GM23248 (cell line): ENCODE measurements around the gene RPL36A. TPM values are rescaled to one million over a fixed set of nuclear protein-coding genes. Genes with fewer than 3 reads are reported as not detected.
A peak's percentile ranks its signal among the peaks of the same experiment; 100 is the strongest.

Experiments used
- DNase-seq: peaks from one replicate; pipeline ENCODE4 v3.0.0-alpha.2; 2015
- H2AFZ ChIP-seq: fragments of 200-600 bp; sonication (generic); 2 replicates; pipeline ENCODE4 v1.6.1; 2016; ENCODE audit warnings: antibody characterized with exemption
- H3F3A ChIP-seq: fragments of 200-600 bp; sonication (generic); 2 replicates; pipeline ENCODE4 v1.6.1; 2016; ENCODE audit warnings: mild to moderate bottlenecking, antibody characterized with exemption, mixed run types; ENCODE audit not compliant: insufficient read depth
- H3K27ac ChIP-seq: fragments of 200-600 bp; sonication (generic); 2 replicates; pipeline ENCODE4 v1.5.1; 2016; ENCODE audit warnings: mild to moderate bottlenecking
- H3K27me3 ChIP-seq: fragments of 200-600 bp; sonication (generic); replicated peaks from 2 replicates; pipeline ENCODE4 v1.6.1; 2016; ENCODE audit warnings: mild to moderate bottlenecking; ENCODE audit not compliant: insufficient read depth
- H3K36me3 ChIP-seq: fragments of 200-600 bp; sonication (generic); 2 replicates; pipeline ENCODE4 v1.6.1; 2016; ENCODE audit warnings: low read depth, mild to moderate bottlenecking
- H3K4me1 ChIP-seq: fragments of 200-600 bp; sonication (generic); 2 replicates; pipeline ENCODE4 v1.6.1; 2016; ENCODE audit warnings: mild to moderate bottlenecking; ENCODE audit not compliant: insufficient read depth
- H3K4me2 ChIP-seq: fragments of 200-600 bp; sonication (generic); one replicate; pipeline ENCODE4 v1.6.1; 2016; ENCODE audit warnings: mild to moderate bottlenecking; ENCODE audit not compliant: unreplicated experiment
- H3K4me3 ChIP-seq: fragments of 200-600 bp; sonication (generic); 2 replicates; pipeline ENCODE4 v1.5.1; 2016; ENCODE audit warnings: mild to moderate bottlenecking
- H3K79me2 ChIP-seq: fragments of 200-600 bp; sonication (generic); 2 replicates; pipeline ENCODE4 v1.6.1; 2016; ENCODE audit warnings: mild to moderate bottlenecking; ENCODE audit not compliant: insufficient read depth
- H3K9ac ChIP-seq: fragments of 200-600 bp; sonication (generic); 2 replicates; pipeline ENCODE4 v1.6.1; 2016; ENCODE audit warnings: mild to moderate bottlenecking
- H3K9me2 ChIP-seq: fragments of 200-600 bp; sonication (generic); 2 replicates; pipeline ENCODE4 v1.6.1; 2016; ENCODE audit warnings: mixed run types, mild to moderate bottlenecking, moderate library complexity; ENCODE audit not compliant: insufficient read depth
- H3K9me3 ChIP-seq: fragments of 200-600 bp; sonication (generic); one replicate; pipeline ENCODE4 v1.6.1; 2017; ENCODE audit warnings: low read depth
- H4K20me1 ChIP-seq: fragments of 200-600 bp; sonication (generic); 2 replicates; pipeline ENCODE4 v1.6.0; 2016; ENCODE audit not compliant: insufficient read depth
- EZH2 ChIP-seq: fragments of 200-600 bp; sonication (generic); IDR thresholded peaks from 2 replicates; pipeline ENCODE4 v1.6.1; 2018; ENCODE audit warnings: antibody characterized with exemption, mild to moderate bottlenecking; ENCODE audit not compliant: insufficient read depth, poor library complexity, severe bottlenecking
- EZH2phosphoT487 ChIP-seq: fragments of 200-600 bp; sonication (generic); IDR thresholded peaks from 2 replicates; pipeline ENCODE4 v1.6.1; 2018; ENCODE audit warnings: antibody characterized with exemption, moderate library complexity, mild to moderate bottlenecking, low read depth; ENCODE audit not compliant: insufficient read depth
- WGBS, 2 experiments: methylation state at CpG; one replicate each; pipeline ENCODE4 v1.1.6; 2015 to 2017; ENCODE audit warnings: low lambda C conversion rate in 2 of 2, low coverage in 1 of 2; ENCODE audit errors: missing lambda C conversion rate in 2 of 2; 5-methylcytosine and 5-hydroxymethylcytosine counted together
- in situ Hi-C: fragments of 300-500 bp; cut with MboI; formaldehyde crosslinking; loops from 2 replicates; pipeline ENCODE4 v1.15.0; 2020
- polyA plus RNA-seq: library from polyadenylated mRNA; unstranded; fragments of >200 nt; fragmentation: Nextera tagmentation; extraction: Ambion mirVana; gene quantifications from 2 replicates; pipeline ENCODE4 v1.2.1, GENCODE V29; 2016
- total RNA-seq: library from RNA; depleted of rRNA; stranded (reverse); fragments of >200 nt; shearing (Covaris generic); gene quantifications from 2 replicates; pipeline ENCODE4 v1.2.3, GENCODE V29; 2014

Gene RPL36A
- total and polyA plus RNA-seq, 2 experiments from 2014 or later, result 240 to 331 TPM

DNA sequence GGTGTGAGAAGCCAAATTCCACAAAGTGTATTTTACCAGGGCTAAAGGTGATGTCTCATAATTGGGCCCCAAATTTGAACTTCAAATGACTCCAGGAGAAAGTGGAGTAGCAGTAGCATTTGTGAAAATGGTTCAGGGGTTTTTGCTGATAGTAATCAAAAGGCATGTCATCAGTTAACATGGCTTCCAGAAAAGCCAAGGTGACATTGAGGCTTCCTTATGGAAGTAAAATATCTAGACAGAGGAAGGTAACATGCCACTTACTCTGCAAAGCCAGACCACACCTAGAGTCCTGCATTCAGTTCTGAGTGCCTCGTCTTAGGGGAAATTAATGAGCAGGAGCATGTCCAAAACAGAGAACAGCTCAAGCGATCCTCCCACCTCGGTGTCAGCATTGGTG, 2.2 kb upstream of the RPL36A start:
- TF ChIP-seq EZH2phosphoT487, result no peak
- H3K36me3 ChIP-seq, result peaks cover 10% of the 10 kb centered on the region; the same call in 1 of the 2 replicates
- no peak overlapping the region for H3K4me3 ChIP-seq
- no peaks in the 10 kb centered on the region for H3K9me2 ChIP-seq
- H3K9ac ChIP-seq, result no peak overlapping the region
- peaks cover 13% of the 10 kb centered on the region; the same call in 1 of the 2 replicates for H3K4me1 ChIP-seq
- H2AFZ ChIP-seq, result no peak overlapping the region
- H3K27me3 ChIP-seq, result no peaks in the 10 kb centered on the region
- no peaks in the 10 kb centered on the region for H4K20me1 ChIP-seq
- H3K4me2 ChIP-seq, result no peak overlapping the region
- peaks cover 26% of the 10 kb centered on the region for H3K79me2 ChIP-seq
- 60 to 73% methylated on average over 3 of the region's 3 CpGs for WGBS, 2 experiments
- no peak for DNase-seq
- H3K9me3 ChIP-seq, result no peaks in the 10 kb centered on the region
- in situ Hi-C loops, result no loop called here
- peaks cover 24% of the 10 kb centered on the region for H3F3A ChIP-seq
- no peak overlapping the region for H3K27ac ChIP-seq

DNA sequence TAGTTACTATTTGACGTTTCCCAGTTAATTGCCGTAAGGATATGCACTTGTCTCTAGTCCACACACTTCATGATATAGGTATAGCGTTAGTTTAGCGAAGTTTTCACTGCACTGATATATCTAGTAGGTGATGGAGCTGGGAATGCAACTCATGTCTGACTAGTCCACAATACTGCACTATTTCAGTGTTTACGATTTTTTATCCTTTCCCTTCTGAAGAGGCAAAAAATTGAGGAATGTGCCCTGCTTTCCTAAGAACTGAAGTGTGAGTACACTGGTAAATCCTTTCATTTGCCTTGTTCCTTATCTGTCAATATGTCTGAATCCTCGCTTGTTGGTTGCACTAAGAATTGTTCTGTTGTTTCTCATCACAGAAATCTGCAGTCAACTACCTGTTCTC, 1.0 kb downstream of the RPL36A start:
- in situ Hi-C loops, result no loop called here

DNA sequence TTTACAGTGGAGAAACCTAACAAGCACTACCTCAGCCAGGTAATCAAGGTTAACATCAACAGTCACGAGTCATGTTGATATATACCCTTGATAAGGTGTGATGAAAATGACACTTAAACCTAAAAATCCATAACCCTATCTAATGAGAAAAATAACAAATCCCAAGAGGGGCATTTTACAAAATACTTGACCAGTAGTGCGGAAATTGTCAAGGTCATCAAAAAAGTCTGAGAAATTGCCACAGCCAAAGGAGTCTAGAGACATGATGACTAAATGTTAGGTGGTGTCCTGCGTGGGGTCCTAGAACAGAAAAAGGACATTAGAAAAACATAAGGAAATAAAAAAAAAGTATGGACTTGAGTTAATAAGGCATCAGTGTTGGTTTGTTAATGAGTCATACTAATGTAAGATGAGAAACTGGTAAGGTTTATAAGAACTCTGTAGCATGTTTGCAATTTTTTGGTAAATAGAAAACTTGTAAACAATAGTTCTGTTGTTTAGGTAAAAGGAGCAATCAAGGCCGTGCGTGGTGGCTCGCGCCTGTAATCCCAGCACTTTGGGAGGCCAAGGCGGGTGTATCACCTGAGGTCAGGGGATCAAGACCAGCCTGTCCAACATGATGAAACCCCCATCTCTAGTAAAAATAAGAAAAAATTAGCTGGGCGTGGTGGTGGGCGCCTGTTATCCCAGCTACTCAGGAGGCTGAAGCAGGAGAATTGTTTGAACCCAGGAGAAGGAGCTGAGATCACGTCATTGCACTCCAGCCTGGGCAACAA, 2.9 kb downstream of the RPL36A start:
- no peak for DNase-seq
- in situ Hi-C loops, result no loop called here
- Histone ChIP-seq H3K27ac (peak overlapping the region; percentile 15; the same call in 1 of the 2 replicates), H3K9me3 (no peaks in the 10 kb centered on the region), H2AFZ (no peak overlapping the region), H3K9me2 (no peaks in the 10 kb centered on the region), H3K4me2 (no peak overlapping the region), H3K4me3 (0 out of 2 replicates have a peak overlapping the region, but pooled peaks have one; percentile 85), H3F3A (peaks cover 58% of the 10 kb centered on the region), H3K9ac (no peak overlapping the region), H3K79me2 (peaks cover 30% of the 10 kb centered on the region), H3K36me3 (peaks cover 13% of the 10 kb centered on the region), H3K27me3 (no peaks in the 10 kb centered on the region), H3K4me1 (peaks cover 13% of the 10 kb centered on the region; the same call in 1 of the 2 replicates), H4K20me1 (no peaks in the 10 kb centered on the region)
- WGBS, 2 experiments, result 90% methylated on average over 11 of the region's 11 CpGs
- TF ChIP-seq EZH2phosphoT487 (no peak), EZH2 (no peak)

More for the DNA sequence above, 1.0 kb downstream of the RPL36A start:
- H3K4me1 ChIP-seq, result peaks cover 13% of the 10 kb centered on the region; the same call in 1 of the 2 replicates
- H3K9me3 ChIP-seq, result no peaks in the 10 kb centered on the region
- H3K36me3 ChIP-seq, result peaks cover 13% of the 10 kb centered on the region
- H3K4me3 ChIP-seq, result peak overlapping the region; percentile 85
- no peak for DNase-seq
- WGBS, 2 experiments, result 29 to 37% methylated on average over 5 to 6 of the region's 6 CpGs
- no peaks in the 10 kb centered on the region for H4K20me1 ChIP-seq
- H3K9ac ChIP-seq, result peak overlapping the region; percentile 94
- TF ChIP-seq EZH2, result no peak
- no peak for TF ChIP-seq EZH2phosphoT487
- peak overlapping the region; percentile 73 for H3K27ac ChIP-seq
- no peaks in the 10 kb centered on the region for H3K27me3 ChIP-seq
- no peak overlapping the region for H2AFZ ChIP-seq
- H3F3A ChIP-seq, result peaks cover 53% of the 10 kb centered on the region
- peak overlapping the region; percentile 92 for H3K4me2 ChIP-seq
- no peaks in the 10 kb centered on the region for H3K9me2 ChIP-seq
- peaks cover 30% of the 10 kb centered on the region for H3K79me2 ChIP-seq

DNA sequence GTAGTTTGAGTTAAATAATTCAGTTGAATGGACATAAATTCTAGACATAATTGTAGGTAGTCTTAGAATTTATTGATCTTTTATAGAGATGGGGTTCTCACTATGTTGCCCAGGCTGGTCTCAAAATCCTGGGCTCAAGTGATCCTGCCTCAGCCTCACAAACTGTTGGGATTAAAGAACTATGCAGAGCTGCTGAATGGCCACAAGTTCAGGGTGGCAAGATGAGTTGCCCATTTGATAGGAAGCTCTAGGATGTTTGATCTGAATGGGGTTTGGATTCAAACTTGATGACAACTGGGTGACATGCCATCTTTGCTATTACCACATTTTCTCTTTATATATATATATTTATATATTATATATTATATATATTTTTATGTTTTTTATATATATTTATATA, 3.6 kb downstream of the RPL36A start:
- no peak for DNase-seq
- in situ Hi-C loops, result no loop called here
- TF ChIP-seq EZH2phosphoT487 (no peak), EZH2 (no peak)

More for the DNA sequence above, 3.6 kb downstream of the RPL36A start:
- Histone ChIP-seq H3K4me1 (peaks cover 13% of the 10 kb centered on the region; the same call in 1 of the 2 replicates), H3K27ac (peak overlapping the region; percentile 15; the same call in 1 of the 2 replicates), H3K27me3 (no peaks in the 10 kb centered on the region), H3K9me3 (no peaks in the 10 kb centered on the region), H3K4me3 (no peak overlapping the region), H3K9me2 (no peaks in the 10 kb centered on the region), H3K36me3 (peaks cover 13% of the 10 kb centered on the region), H3K4me2 (no peak overlapping the region), H3K9ac (no peak overlapping the region), H2AFZ (no peak overlapping the region), H4K20me1 (no peaks in the 10 kb centered on the region), H3K79me2 (peaks cover 30% of the 10 kb centered on the region), H3F3A (peaks cover 58% of the 10 kb centered on the region)
